WTC11 (cell line): Measurements from ENCODE around the gene CDK16. TPM values are rescaled to one million over a fixed set of nuclear protein-coding genes. Genes with fewer than 3 reads are reported as not detected.

ENCODE experiments used
- ATAC-seq: fragments of 200-7000 bp; cut with Tn5 transposase; 2 replicates; pipeline ENCODE4 v1.10.0; 2021; ENCODE audit warnings: mild to moderate bottlenecking, moderate library complexity
- CTCF ChIA-PET: fragments of 300-600 bp; sonication (Branson Sonifier 250); formaldehyde crosslinking; loops from one replicate; lab custom pipeline; 2021; ENCODE audit warnings: antibody characterized with exemption; lab: Charles Lee
- POLR2A ChIA-PET: fragments of 350-600 bp; sonication (Branson Sonifier 250); formaldehyde crosslinking; loops from one replicate; lab custom pipeline; 2021; ENCODE audit warnings: antibody characterized with exemption; lab: Charles Lee
- DNase-seq: peaks from one replicate; pipeline ENCODE4 v3.0.0; 2021; ENCODE audit warnings: low spot score
- H3K27ac Mint-ChIP-seq: 2 replicates; pipeline ENCODE4 v1.8.0; 2021; ENCODE audit warnings: mixed read lengths
- H3K27me3 Mint-ChIP-seq: 2 replicates; pipeline ENCODE4 v1.8.0; 2021; ENCODE audit warnings: low read depth, mild to moderate bottlenecking, moderate library complexity, mixed read lengths
- H3K36me3 Mint-ChIP-seq: 2 replicates; pipeline ENCODE4 v1.8.0; 2021; ENCODE audit warnings: mixed read lengths
- H3K4me1 Mint-ChIP-seq: 2 replicates; pipeline ENCODE4 v1.8.0; 2022; ENCODE audit warnings: mixed read lengths
- H3K4me3 Mint-ChIP-seq: 2 replicates; pipeline ENCODE4 v1.8.0; 2021; ENCODE audit warnings: mild to moderate bottlenecking, moderate library complexity, mixed read lengths
- H3K9me3 Mint-ChIP-seq: 2 replicates; pipeline ENCODE4 v1.8.0; 2021; ENCODE audit warnings: mixed read lengths
- ATF1 ChIP-seq: sonication (generic); formaldehyde crosslinking; IDR thresholded peaks from 2 replicates; pipeline ENCODE4 v1.8.1; 2023; ENCODE audit warnings: mild to moderate bottlenecking, moderate library complexity, missing genetic modification reagents
- ELF4 ChIP-seq: sonication (generic); formaldehyde crosslinking; IDR thresholded peaks from 2 replicates; pipeline ENCODE4 v1.8.1; 2022; ENCODE audit warnings: low read depth, mild to moderate bottlenecking, moderate library complexity, missing genetic modification reagents
- FOXP1 ChIP-seq: sonication (generic); formaldehyde crosslinking; IDR thresholded peaks from 2 replicates; pipeline ENCODE4 v1.8.0; 2022; ENCODE audit warnings: missing genetic modification reagents, mild to moderate bottlenecking, moderate library complexity, borderline replicate concordance
- GABPB1 ChIP-seq: sonication (generic); formaldehyde crosslinking; IDR thresholded peaks from 2 replicates; pipeline ENCODE4 v1.8.1; 2023; ENCODE audit warnings: mild to moderate bottlenecking, missing genetic modification reagents
- GTF2I ChIP-seq: fragments of 250-450 bp; sonication (Bioruptor Pico); conservative IDR thresholded peaks from 2 replicates; pipeline ENCODE4 v1.4.0; 2021; ENCODE audit warnings: mild to moderate bottlenecking
- JAZF1 ChIP-seq: fragments of 250-450 bp; sonication (Bioruptor Pico); IDR thresholded peaks from 2 replicates; pipeline ENCODE4 v1.9.0; 2021; ENCODE audit warnings: moderate library complexity, mild to moderate bottlenecking, inconsistent platforms
- MXD4 ChIP-seq: fragments of 250-450 bp; sonication (Bioruptor Pico); IDR thresholded peaks from 2 replicates; pipeline ENCODE4 v1.8.0; 2021; ENCODE audit warnings: mild to moderate bottlenecking, moderate library complexity, borderline replicate concordance
- RORB ChIP-seq: fragments of 250-450 bp; sonication (Bioruptor Pico); IDR thresholded peaks from 2 replicates; pipeline ENCODE4 v1.9.0; 2021; ENCODE audit warnings: mild to moderate bottlenecking
- SOX15 ChIP-seq: fragments of 250-450 bp; sonication (Bioruptor Pico); IDR thresholded peaks from 2 replicates; pipeline ENCODE4 v1.9.0; 2021; ENCODE audit warnings: mild to moderate bottlenecking
- SP1 ChIP-seq: sonication (generic); formaldehyde crosslinking; conservative IDR thresholded peaks from 2 replicates; pipeline ENCODE4 v1.8.1; 2022; ENCODE audit warnings: missing genetic modification reagents
- ZNF232 ChIP-seq: sonication (generic); formaldehyde crosslinking; IDR thresholded peaks from 2 replicates; pipeline ENCODE4 v1.8.0; 2022; ENCODE audit warnings: mild to moderate bottlenecking, missing genetic modification reagents
- ZNF263 ChIP-seq: sonication (generic); formaldehyde crosslinking; IDR thresholded peaks from 2 replicates; pipeline ENCODE4 v1.8.1; 2022; ENCODE audit warnings: low read depth, mild to moderate bottlenecking, moderate library complexity, missing genetic modification reagents
- ZNF317 ChIP-seq: sonication (generic); formaldehyde crosslinking; IDR thresholded peaks from 2 replicates; pipeline ENCODE4 v1.8.1; 2023; ENCODE audit warnings: low read depth, mild to moderate bottlenecking, moderate library complexity, missing genetic modification reagents, borderline replicate concordance
- ZNF416 ChIP-seq: fragments of 250-450 bp; sonication (Bioruptor Pico); IDR thresholded peaks from 2 replicates; pipeline ENCODE4 v1.9.0; 2021; ENCODE audit warnings: mild to moderate bottlenecking, inconsistent platforms
- total RNA-seq: library from RNA; stranded (reverse); gene quantifications from 3 replicates; pipeline ENCODE4 v1.2.3, GENCODE V29; 2021
- TF ChIP-seq, protein P1 (sequence below): fragments of 250-450 bp; sonication (Bioruptor Pico); IDR thresholded peaks from 2 replicates; pipeline ENCODE4 v1.9.0; 2021; ENCODE audit warnings: mild to moderate bottlenecking, borderline replicate concordance
- TF ChIP-seq, protein P2 (sequence below): sonication (generic); formaldehyde crosslinking; IDR thresholded peaks from 2 replicates; pipeline ENCODE4 v1.8.0; 2022; ENCODE audit warnings: mild to moderate bottlenecking, missing genetic modification reagents
- TF ChIP-seq, protein P3 (sequence below): sonication (generic); formaldehyde crosslinking; conservative IDR thresholded peaks from 2 replicates; pipeline ENCODE4 v1.8.1; 2023; ENCODE audit warnings: mild to moderate bottlenecking, low read depth, missing genetic modification reagents, moderate library complexity
- TF ChIP-seq, protein P4 (sequence below): sonication (generic); formaldehyde crosslinking; IDR thresholded peaks from 2 replicates; pipeline ENCODE4 v1.8.1; 2023; ENCODE audit warnings: mild to moderate bottlenecking, missing genetic modification reagents
- TF ChIP-seq, protein P5 (sequence below): sonication (generic); formaldehyde crosslinking; IDR thresholded peaks from 2 replicates; pipeline ENCODE4 v1.8.1; 2023; ENCODE audit warnings: mild to moderate bottlenecking, missing genetic modification reagents, borderline replicate concordance
- TF ChIP-seq, protein P6 (sequence below): sonication (generic); formaldehyde crosslinking; IDR thresholded peaks from 2 replicates; pipeline ENCODE4 v1.8.0; 2023; ENCODE audit warnings: missing genetic modification reagents

CDK16 gene
- total RNA-seq, 1 experiment from 2014 or later = 130 TPM

DNA sequence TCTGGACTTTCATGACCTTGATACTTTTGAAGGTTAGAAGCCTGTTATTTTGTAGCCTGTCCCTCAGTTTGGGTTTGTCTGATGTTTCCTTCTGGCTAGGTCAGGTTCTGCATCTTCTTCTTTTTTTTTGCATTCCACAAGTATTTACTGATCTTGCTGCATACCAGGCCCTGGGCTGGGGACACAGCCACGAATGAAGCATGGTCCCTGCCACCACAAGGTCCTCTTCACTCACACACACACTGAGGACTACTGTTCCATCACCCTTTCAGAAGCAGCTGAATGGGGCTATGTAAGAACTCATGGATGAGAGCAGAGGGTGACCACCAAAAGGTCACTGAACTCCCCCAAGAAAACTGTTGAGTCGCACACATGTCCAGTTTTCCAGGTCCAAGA is 53.5 kb downstream of the CDK16 start:
- H3K4me3 Mint-ChIP-seq = no peak overlapping the region
- no peaks in the 10 kb centered on the region for H3K27me3 Mint-ChIP-seq
- POLR2A ChIA-PET = no interaction called here
- H3K27ac Mint-ChIP-seq = no peak overlapping the region
- no peaks in the 10 kb centered on the region for H3K36me3 Mint-ChIP-seq
- H3K4me1 Mint-ChIP-seq = no peaks in the 10 kb centered on the region
- TF ChIP-seq ZNF263 (CRISPR knock-in tag) (no peak), ZNF232 (CRISPR knock-in tag) (no peak), GABPB1 (no peak), ATF1 (no peak), SOX15 (no peak), ZNF416 (no peak), SP1 (CRISPR knock-in tag) (no peak), MXD4 (CRISPR knock-in tag) (no peak), FOXP1 (CRISPR knock-in tag) (no peak)
- TF ChIP-seq, protein P1, sequence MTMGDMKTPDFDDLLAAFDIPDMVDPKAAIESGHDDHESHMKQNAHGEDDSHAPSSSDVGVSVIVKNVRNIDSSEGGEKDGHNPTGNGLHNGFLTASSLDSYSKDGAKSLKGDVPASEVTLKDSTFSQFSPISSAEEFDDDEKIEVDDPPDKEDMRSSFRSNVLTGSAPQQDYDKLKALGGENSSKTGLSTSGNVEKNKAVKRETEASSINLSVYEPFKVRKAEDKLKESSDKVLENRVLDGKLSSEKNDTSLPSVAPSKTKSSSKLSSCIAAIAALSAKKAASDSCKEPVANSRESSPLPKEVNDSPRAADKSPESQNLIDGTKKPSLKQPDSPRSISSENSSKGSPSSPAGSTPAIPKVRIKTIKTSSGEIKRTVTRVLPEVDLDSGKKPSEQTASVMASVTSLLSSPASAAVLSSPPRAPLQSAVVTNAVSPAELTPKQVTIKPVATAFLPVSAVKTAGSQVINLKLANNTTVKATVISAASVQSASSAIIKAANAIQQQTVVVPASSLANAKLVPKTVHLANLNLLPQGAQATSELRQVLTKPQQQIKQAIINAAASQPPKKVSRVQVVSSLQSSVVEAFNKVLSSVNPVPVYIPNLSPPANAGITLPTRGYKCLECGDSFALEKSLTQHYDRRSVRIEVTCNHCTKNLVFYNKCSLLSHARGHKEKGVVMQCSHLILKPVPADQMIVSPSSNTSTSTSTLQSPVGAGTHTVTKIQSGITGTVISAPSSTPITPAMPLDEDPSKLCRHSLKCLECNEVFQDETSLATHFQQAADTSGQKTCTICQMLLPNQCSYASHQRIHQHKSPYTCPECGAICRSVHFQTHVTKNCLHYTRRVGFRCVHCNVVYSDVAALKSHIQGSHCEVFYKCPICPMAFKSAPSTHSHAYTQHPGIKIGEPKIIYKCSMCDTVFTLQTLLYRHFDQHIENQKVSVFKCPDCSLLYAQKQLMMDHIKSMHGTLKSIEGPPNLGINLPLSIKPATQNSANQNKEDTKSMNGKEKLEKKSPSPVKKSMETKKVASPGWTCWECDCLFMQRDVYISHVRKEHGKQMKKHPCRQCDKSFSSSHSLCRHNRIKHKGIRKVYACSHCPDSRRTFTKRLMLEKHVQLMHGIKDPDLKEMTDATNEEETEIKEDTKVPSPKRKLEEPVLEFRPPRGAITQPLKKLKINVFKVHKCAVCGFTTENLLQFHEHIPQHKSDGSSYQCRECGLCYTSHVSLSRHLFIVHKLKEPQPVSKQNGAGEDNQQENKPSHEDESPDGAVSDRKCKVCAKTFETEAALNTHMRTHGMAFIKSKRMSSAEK (CRISPR knock-in tag) = no peak
- TF ChIP-seq, protein P2, sequence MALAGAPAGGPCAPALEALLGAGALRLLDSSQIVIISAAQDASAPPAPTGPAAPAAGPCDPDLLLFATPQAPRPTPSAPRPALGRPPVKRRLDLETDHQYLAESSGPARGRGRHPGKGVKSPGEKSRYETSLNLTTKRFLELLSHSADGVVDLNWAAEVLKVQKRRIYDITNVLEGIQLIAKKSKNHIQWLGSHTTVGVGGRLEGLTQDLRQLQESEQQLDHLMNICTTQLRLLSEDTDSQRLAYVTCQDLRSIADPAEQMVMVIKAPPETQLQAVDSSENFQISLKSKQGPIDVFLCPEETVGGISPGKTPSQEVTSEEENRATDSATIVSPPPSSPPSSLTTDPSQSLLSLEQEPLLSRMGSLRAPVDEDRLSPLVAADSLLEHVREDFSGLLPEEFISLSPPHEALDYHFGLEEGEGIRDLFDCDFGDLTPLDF (CRISPR knock-in tag) = no peak
- TF ChIP-seq, all 79 proteins: peak for 0
- no peak for ATAC-seq
- H3K9me3 Mint-ChIP-seq = no peaks in the 10 kb centered on the region
- no peak for DNase-seq
- CTCF ChIA-PET = interaction anchor here (1.1 kb wide), 1 partner anchor 40 kb away, joined by 4 read pairs; no protein-coding TSS in a partner anchor

DNA sequence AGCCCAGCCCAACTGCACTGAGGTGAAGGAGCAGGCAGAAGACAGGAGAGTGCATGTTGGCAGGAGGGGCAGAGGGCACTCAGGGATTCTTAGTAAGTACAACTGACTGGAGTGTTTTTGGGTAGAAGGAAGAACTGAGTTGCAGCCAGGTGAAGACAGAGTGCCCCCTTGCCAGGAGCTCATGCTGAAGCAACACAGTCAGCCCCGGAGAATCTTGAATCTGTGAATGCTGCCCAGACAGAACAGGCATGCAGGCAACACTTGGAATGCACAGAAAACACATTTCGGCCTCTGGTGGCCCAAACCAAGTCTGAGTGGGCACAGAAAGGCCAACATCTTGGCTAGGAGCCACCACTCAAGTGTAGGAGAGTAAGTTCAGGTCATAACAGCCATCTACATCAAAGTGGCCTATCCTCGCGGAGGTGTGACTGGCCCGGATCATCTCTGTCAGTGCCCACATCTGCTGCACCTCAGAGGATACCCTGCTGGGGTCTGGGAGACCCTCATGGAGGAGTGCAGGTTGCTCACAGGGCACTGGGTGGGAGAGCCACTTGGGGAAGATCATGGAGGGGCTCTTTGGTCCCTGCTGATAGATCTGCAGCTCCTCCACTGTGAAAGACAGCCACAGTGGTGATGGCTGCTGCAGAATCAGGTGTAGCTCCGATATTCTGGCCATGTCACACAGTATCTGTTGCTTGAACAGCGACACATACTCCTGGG is 54.7 kb downstream of the CDK16 start:
- ChIA-PET POLR2A (no interaction called here), CTCF (no interaction called here)
- H3K4me1 Mint-ChIP-seq = no peaks in the 10 kb centered on the region
- H3K4me3 Mint-ChIP-seq = no peak overlapping the region
- no peaks in the 10 kb centered on the region for H3K27me3 Mint-ChIP-seq
- H3K27ac Mint-ChIP-seq = no peak overlapping the region
- H3K9me3 Mint-ChIP-seq = no peaks in the 10 kb centered on the region
- no peaks in the 10 kb centered on the region for H3K36me3 Mint-ChIP-seq
- no peak for DNase-seq
- TF ChIP-seq JAZF1 (CRISPR knock-in tag) (no peak), GTF2I (no peak), ATF1 (no peak), ZNF317 (CRISPR knock-in tag) (no peak), FOXP1 (CRISPR knock-in tag) (no peak), RORB (CRISPR knock-in tag) (no peak), ELF4 (CRISPR knock-in tag) (no peak)
- TF ChIP-seq, protein P3, sequence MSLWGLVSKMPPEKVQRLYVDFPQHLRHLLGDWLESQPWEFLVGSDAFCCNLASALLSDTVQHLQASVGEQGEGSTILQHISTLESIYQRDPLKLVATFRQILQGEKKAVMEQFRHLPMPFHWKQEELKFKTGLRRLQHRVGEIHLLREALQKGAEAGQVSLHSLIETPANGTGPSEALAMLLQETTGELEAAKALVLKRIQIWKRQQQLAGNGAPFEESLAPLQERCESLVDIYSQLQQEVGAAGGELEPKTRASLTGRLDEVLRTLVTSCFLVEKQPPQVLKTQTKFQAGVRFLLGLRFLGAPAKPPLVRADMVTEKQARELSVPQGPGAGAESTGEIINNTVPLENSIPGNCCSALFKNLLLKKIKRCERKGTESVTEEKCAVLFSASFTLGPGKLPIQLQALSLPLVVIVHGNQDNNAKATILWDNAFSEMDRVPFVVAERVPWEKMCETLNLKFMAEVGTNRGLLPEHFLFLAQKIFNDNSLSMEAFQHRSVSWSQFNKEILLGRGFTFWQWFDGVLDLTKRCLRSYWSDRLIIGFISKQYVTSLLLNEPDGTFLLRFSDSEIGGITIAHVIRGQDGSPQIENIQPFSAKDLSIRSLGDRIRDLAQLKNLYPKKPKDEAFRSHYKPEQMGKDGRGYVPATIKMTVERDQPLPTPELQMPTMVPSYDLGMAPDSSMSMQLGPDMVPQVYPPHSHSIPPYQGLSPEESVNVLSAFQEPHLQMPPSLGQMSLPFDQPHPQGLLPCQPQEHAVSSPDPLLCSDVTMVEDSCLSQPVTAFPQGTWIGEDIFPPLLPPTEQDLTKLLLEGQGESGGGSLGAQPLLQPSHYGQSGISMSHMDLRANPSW (CRISPR knock-in tag) = no peak
- TF ChIP-seq, protein P4, sequence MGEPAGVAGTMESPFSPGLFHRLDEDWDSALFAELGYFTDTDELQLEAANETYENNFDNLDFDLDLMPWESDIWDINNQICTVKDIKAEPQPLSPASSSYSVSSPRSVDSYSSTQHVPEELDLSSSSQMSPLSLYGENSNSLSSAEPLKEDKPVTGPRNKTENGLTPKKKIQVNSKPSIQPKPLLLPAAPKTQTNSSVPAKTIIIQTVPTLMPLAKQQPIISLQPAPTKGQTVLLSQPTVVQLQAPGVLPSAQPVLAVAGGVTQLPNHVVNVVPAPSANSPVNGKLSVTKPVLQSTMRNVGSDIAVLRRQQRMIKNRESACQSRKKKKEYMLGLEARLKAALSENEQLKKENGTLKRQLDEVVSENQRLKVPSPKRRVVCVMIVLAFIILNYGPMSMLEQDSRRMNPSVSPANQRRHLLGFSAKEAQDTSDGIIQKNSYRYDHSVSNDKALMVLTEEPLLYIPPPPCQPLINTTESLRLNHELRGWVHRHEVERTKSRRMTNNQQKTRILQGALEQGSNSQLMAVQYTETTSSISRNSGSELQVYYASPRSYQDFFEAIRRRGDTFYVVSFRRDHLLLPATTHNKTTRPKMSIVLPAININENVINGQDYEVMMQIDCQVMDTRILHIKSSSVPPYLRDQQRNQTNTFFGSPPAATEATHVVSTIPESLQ (CRISPR knock-in tag) = no peak
- TF ChIP-seq, protein P5, sequence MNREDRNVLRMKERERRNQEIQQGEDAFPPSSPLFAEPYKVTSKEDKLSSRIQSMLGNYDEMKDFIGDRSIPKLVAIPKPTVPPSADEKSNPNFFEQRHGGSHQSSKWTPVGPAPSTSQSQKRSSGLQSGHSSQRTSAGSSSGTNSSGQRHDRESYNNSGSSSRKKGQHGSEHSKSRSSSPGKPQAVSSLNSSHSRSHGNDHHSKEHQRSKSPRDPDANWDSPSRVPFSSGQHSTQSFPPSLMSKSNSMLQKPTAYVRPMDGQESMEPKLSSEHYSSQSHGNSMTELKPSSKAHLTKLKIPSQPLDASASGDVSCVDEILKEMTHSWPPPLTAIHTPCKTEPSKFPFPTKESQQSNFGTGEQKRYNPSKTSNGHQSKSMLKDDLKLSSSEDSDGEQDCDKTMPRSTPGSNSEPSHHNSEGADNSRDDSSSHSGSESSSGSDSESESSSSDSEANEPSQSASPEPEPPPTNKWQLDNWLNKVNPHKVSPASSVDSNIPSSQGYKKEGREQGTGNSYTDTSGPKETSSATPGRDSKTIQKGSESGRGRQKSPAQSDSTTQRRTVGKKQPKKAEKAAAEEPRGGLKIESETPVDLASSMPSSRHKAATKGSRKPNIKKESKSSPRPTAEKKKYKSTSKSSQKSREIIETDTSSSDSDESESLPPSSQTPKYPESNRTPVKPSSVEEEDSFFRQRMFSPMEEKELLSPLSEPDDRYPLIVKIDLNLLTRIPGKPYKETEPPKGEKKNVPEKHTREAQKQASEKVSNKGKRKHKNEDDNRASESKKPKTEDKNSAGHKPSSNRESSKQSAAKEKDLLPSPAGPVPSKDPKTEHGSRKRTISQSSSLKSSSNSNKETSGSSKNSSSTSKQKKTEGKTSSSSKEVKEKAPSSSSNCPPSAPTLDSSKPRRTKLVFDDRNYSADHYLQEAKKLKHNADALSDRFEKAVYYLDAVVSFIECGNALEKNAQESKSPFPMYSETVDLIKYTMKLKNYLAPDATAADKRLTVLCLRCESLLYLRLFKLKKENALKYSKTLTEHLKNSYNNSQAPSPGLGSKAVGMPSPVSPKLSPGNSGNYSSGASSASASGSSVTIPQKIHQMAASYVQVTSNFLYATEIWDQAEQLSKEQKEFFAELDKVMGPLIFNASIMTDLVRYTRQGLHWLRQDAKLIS (CRISPR knock-in tag) = no peak
- TF ChIP-seq, protein P6, sequence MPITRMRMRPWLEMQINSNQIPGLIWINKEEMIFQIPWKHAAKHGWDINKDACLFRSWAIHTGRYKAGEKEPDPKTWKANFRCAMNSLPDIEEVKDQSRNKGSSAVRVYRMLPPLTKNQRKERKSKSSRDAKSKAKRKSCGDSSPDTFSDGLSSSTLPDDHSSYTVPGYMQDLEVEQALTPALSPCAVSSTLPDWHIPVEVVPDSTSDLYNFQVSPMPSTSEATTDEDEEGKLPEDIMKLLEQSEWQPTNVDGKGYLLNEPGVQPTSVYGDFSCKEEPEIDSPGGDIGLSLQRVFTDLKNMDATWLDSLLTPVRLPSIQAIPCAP (CRISPR knock-in tag) = no peak
- no peak for ATAC-seq
